A204.1 (cell line): ENCODE measurements around the gene CTXND1.
"Not testable (repeated sequence)": the region's sequence is repeated elsewhere in the genome, so short reads cannot be mapped to it uniquely, and the experiment has no call there.

ENCODE experiments used
- FAIRE-seq: peaks from 2 replicates; lab custom pipeline; 2012; peaks lifted over from hg19 to GRCh38; lab: Jason Lieb, UNC

The CTXND1 gene

GRCh38 chr15:80252121-80252518, at the start of gene CTXND1:
Gene CTXND1, minus strand, starts transcription at chr15:80252213. Its CDS starts 50,264 bp downstream, at chr15:80201949.
- FAIRE-seq: no peak

- FAIRE-seq: no peak
These were observed 49.5 kb upstream of the CTXND1 start for GRCh38 chr15:80301472-80301871.

GRCh38 chr15:80295777-80296176, 43.8 kb upstream of the CTXND1 start:
- FAIRE-seq: not testable (repeated sequence)

- no peak for FAIRE-seq
These were observed 40.1 kb upstream of the CTXND1 start for GRCh38 chr15:80292079-80292478.

- FAIRE-seq: not testable (repeated sequence)
These were observed 38.9 kb upstream of the CTXND1 start for GRCh38 chr15:80290891-80291290.

GRCh38 chr15:80289528-80290495, 37.8 kb upstream of the CTXND1 start:
- FAIRE-seq: no peak

- FAIRE-seq: no peak
These were observed 36.1 kb upstream of the CTXND1 start for GRCh38 chr15:80288131-80288530.

GRCh38 chr15:80286055-80286454, 34.0 kb upstream of the CTXND1 start:
- FAIRE-seq: no peak

GRCh38 chr15:80285379-80285778, 33.4 kb upstream of the CTXND1 start:
- FAIRE-seq: no peak

- FAIRE-seq: no peak
These were observed 31.5 kb upstream of the CTXND1 start for GRCh38 chr15:80283531-80283930.

GRCh38 chr15:80277147-80277546, 25.1 kb upstream of the CTXND1 start:
- FAIRE-seq: no peak

- no peak for FAIRE-seq
These were observed 23.9 kb upstream of the CTXND1 start for GRCh38 chr15:80275961-80276360.

GRCh38 chr15:80274996-80275395, 23.0 kb upstream of the CTXND1 start:
- no peak for FAIRE-seq

- FAIRE-seq: no peak
These were observed 22.5 kb upstream of the CTXND1 start for GRCh38 chr15:80274554-80274953.

- no peak for FAIRE-seq
These were observed 21.0 kb upstream of the CTXND1 start for GRCh38 chr15:80272987-80273386.

GRCh38 chr15:80270472-80270871, 18.5 kb upstream of the CTXND1 start:
- no peak for FAIRE-seq

- no peak for FAIRE-seq
These were observed 16.1 kb upstream of the CTXND1 start for GRCh38 chr15:80268101-80268500.

- no peak for FAIRE-seq
These were observed 15.6 kb upstream of the CTXND1 start for GRCh38 chr15:80267658-80268057.

- FAIRE-seq: no peak
These were observed 14.7 kb upstream of the CTXND1 start for GRCh38 chr15:80266745-80267144.

GRCh38 chr15:80266113-80266512, 14.1 kb upstream of the CTXND1 start:
- FAIRE-seq: no peak

GRCh38 chr15:80265021-80265420, 13.0 kb upstream of the CTXND1 start:
- no peak for FAIRE-seq

GRCh38 chr15:80264031-80264430, 12.0 kb upstream of the CTXND1 start:
- FAIRE-seq: no peak

- no peak for FAIRE-seq
These were observed 8.5 kb upstream of the CTXND1 start for GRCh38 chr15:80260551-80260950.

- no peak for FAIRE-seq
These were observed 8.0 kb upstream of the CTXND1 start for GRCh38 chr15:80259942-80260510.
